WTC11 (cell line): ENCODE measurements around the gene HOXC11.

Source experiments
- CREB1 ChIP-seq: sonication (generic); formaldehyde crosslinking; IDR thresholded peaks from 2 replicates; pipeline ENCODE4 v1.8.0; 2023; ENCODE audit warnings: mild to moderate bottlenecking, missing genetic modification reagents
- CTCF ChIP-seq: fragments of 200-600 bp; IDR thresholded peaks from 2 replicates; pipeline ENCODE4 v1.8.0; 2022; ENCODE audit warnings: antibody characterized with exemption
- GRHL2 ChIP-seq: fragments of 250-450 bp; sonication (Bioruptor Pico); IDR thresholded peaks from 2 replicates; pipeline ENCODE4 v1.8.0; 2022; ENCODE audit warnings: mild to moderate bottlenecking, moderate library complexity; ENCODE audit not compliant: insufficient replicate concordance, severe bottlenecking
- HMGA2 ChIP-seq: fragments of 250-450 bp; sonication (Bioruptor Pico); IDR thresholded peaks from 2 replicates; pipeline ENCODE4 v1.4.0; 2021; ENCODE audit warnings: mild to moderate bottlenecking, moderate library complexity
- JUN ChIP-seq: sonication (generic); formaldehyde crosslinking; IDR thresholded peaks from 2 replicates; pipeline ENCODE4 v1.8.0; 2023; ENCODE audit warnings: mild to moderate bottlenecking, missing genetic modification reagents
- NR3C1 ChIP-seq: sonication (generic); formaldehyde crosslinking; conservative IDR thresholded peaks from 2 replicates; pipeline ENCODE4 v1.8.1; 2023; ENCODE audit warnings: low read depth, mild to moderate bottlenecking, missing genetic modification reagents
- SP1 ChIP-seq: sonication (generic); formaldehyde crosslinking; conservative IDR thresholded peaks from 2 replicates; pipeline ENCODE4 v1.8.1; 2022; ENCODE audit warnings: missing genetic modification reagents
- TEAD4 ChIP-seq: sonication (generic); formaldehyde crosslinking; IDR thresholded peaks from 2 replicates; pipeline ENCODE4 v1.8.0; 2022; ENCODE audit warnings: mild to moderate bottlenecking, missing genetic modification reagents
- ZNF121 ChIP-seq: sonication (generic); formaldehyde crosslinking; IDR thresholded peaks from 2 replicates; pipeline ENCODE4 v1.8.0; 2023; ENCODE audit warnings: missing genetic modification reagents
- TF ChIP-seq, protein P1 (sequence below): sonication (generic); formaldehyde crosslinking; IDR thresholded peaks from 2 replicates; pipeline ENCODE4 v1.8.1; 2023; ENCODE audit warnings: mild to moderate bottlenecking, missing genetic modification reagents, borderline replicate concordance
- TF ChIP-seq, protein P2 (sequence below): sonication (generic); formaldehyde crosslinking; IDR thresholded peaks from 2 replicates; pipeline ENCODE4 v1.8.0; 2022; ENCODE audit warnings: missing genetic modification reagents

DNA sequence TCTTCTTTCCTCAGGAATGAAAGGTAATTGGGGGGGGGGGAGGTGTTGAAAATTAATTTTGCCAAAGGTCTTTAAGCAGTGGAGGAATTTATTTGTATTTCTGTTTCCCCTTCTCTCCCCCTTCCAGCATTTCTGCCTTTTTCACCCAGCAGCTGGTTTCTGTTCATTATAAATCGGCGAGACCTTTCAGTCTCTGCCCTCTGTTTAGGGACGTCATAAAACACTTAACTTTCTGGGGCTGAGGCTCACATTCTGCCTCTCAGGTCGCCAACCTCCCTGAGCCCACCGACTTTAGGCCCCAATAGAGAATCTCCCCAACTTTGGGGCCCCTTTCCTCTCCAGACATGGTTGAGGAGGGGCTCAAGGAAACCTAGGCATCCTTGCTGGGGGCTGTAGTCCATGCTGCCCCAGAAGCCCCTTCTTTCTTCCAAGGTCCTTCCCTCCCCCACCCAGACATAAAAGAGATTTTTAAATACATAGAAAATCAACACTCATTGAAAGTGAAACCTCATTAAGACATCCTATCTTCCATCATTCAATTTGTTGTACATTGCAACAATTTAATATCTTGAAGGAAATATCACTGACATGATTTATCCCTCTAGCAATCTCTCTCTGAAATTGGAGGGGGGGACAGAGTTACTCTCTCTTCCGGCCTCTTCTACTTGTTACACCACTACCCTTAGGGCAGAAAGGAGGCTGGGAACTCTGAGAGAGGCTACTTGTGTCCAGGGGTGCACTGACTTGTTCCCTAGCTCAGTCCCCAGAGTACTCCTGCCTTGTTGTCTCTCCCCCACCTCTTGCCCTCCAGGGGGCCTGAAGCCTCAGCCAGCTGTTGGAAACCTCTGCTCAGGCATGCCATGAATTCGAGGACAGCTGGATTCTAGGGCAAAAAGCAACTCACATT lies 52.8 kb downstream of the HOXC11 start:
- TF ChIP-seq, protein P1, sequence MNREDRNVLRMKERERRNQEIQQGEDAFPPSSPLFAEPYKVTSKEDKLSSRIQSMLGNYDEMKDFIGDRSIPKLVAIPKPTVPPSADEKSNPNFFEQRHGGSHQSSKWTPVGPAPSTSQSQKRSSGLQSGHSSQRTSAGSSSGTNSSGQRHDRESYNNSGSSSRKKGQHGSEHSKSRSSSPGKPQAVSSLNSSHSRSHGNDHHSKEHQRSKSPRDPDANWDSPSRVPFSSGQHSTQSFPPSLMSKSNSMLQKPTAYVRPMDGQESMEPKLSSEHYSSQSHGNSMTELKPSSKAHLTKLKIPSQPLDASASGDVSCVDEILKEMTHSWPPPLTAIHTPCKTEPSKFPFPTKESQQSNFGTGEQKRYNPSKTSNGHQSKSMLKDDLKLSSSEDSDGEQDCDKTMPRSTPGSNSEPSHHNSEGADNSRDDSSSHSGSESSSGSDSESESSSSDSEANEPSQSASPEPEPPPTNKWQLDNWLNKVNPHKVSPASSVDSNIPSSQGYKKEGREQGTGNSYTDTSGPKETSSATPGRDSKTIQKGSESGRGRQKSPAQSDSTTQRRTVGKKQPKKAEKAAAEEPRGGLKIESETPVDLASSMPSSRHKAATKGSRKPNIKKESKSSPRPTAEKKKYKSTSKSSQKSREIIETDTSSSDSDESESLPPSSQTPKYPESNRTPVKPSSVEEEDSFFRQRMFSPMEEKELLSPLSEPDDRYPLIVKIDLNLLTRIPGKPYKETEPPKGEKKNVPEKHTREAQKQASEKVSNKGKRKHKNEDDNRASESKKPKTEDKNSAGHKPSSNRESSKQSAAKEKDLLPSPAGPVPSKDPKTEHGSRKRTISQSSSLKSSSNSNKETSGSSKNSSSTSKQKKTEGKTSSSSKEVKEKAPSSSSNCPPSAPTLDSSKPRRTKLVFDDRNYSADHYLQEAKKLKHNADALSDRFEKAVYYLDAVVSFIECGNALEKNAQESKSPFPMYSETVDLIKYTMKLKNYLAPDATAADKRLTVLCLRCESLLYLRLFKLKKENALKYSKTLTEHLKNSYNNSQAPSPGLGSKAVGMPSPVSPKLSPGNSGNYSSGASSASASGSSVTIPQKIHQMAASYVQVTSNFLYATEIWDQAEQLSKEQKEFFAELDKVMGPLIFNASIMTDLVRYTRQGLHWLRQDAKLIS (CRISPR knock-in tag) = no peak
- TF ChIP-seq, protein P2, sequence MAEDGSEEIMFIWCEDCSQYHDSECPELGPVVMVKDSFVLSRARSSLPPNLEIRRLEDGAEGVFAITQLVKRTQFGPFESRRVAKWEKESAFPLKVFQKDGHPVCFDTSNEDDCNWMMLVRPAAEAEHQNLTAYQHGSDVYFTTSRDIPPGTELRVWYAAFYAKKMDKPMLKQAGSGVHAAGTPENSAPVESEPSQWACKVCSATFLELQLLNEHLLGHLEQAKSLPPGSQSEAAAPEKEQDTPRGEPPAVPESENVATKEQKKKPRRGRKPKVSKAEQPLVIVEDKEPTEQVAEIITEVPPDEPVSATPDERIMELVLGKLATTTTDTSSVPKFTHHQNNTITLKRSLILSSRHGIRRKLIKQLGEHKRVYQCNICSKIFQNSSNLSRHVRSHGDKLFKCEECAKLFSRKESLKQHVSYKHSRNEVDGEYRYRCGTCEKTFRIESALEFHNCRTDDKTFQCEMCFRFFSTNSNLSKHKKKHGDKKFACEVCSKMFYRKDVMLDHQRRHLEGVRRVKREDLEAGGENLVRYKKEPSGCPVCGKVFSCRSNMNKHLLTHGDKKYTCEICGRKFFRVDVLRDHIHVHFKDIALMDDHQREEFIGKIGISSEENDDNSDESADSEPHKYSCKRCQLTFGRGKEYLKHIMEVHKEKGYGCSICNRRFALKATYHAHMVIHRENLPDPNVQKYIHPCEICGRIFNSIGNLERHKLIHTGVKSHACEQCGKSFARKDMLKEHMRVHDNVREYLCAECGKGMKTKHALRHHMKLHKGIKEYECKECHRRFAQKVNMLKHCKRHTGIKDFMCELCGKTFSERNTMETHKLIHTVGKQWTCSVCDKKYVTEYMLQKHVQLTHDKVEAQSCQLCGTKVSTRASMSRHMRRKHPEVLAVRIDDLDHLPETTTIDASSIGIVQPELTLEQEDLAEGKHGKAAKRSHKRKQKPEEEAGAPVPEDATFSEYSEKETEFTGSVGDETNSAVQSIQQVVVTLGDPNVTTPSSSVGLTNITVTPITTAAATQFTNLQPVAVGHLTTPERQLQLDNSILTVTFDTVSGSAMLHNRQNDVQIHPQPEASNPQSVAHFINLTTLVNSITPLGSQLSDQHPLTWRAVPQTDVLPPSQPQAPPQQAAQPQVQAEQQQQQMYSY (CRISPR knock-in tag) = no peak
- TF ChIP-seq CTCF (no peak), GRHL2 (CRISPR knock-in tag) (no peak), CREB1 (CRISPR knock-in tag) (no peak), NR3C1 (CRISPR knock-in tag) (no peak), TEAD4 (CRISPR knock-in tag) (no peak), HMGA2 (CRISPR knock-in tag) (no peak), JUN (CRISPR knock-in tag) (no peak), SP1 (CRISPR knock-in tag) (no peak), ZNF121 (CRISPR knock-in tag) (no peak)
